GM23248 (cell line): ENCODE measurements around the gene ADGRE2. TPM values are rescaled to one million over a fixed set of nuclear protein-coding genes. Genes with fewer than 3 reads are reported as not detected.

ENCODE experiments used
- DNase-seq: peaks from one replicate; pipeline ENCODE4 v3.0.0-alpha.2; 2015
- H2AFZ ChIP-seq: fragments of 200-600 bp; sonication (generic); 2 replicates; pipeline ENCODE4 v1.6.1; 2016; ENCODE audit warnings: antibody characterized with exemption
- H3F3A ChIP-seq: fragments of 200-600 bp; sonication (generic); 2 replicates; pipeline ENCODE4 v1.6.1; 2016; ENCODE audit warnings: mild to moderate bottlenecking, antibody characterized with exemption, mixed run types; ENCODE audit not compliant: insufficient read depth
- H3K27ac ChIP-seq: fragments of 200-600 bp; sonication (generic); 2 replicates; pipeline ENCODE4 v1.5.1; 2016; ENCODE audit warnings: mild to moderate bottlenecking
- H3K27me3 ChIP-seq: fragments of 200-600 bp; sonication (generic); replicated peaks from 2 replicates; pipeline ENCODE4 v1.6.1; 2016; ENCODE audit warnings: mild to moderate bottlenecking; ENCODE audit not compliant: insufficient read depth
- H3K36me3 ChIP-seq: fragments of 200-600 bp; sonication (generic); 2 replicates; pipeline ENCODE4 v1.6.1; 2016; ENCODE audit warnings: low read depth, mild to moderate bottlenecking
- H3K4me1 ChIP-seq: fragments of 200-600 bp; sonication (generic); 2 replicates; pipeline ENCODE4 v1.6.1; 2016; ENCODE audit warnings: mild to moderate bottlenecking; ENCODE audit not compliant: insufficient read depth
- H3K4me2 ChIP-seq: fragments of 200-600 bp; sonication (generic); one replicate; pipeline ENCODE4 v1.6.1; 2016; ENCODE audit warnings: mild to moderate bottlenecking; ENCODE audit not compliant: unreplicated experiment
- H3K4me3 ChIP-seq: fragments of 200-600 bp; sonication (generic); 2 replicates; pipeline ENCODE4 v1.5.1; 2016; ENCODE audit warnings: mild to moderate bottlenecking
- H3K79me2 ChIP-seq: fragments of 200-600 bp; sonication (generic); 2 replicates; pipeline ENCODE4 v1.6.1; 2016; ENCODE audit warnings: mild to moderate bottlenecking; ENCODE audit not compliant: insufficient read depth
- H3K9ac ChIP-seq: fragments of 200-600 bp; sonication (generic); 2 replicates; pipeline ENCODE4 v1.6.1; 2016; ENCODE audit warnings: mild to moderate bottlenecking
- H3K9me2 ChIP-seq: fragments of 200-600 bp; sonication (generic); 2 replicates; pipeline ENCODE4 v1.6.1; 2016; ENCODE audit warnings: mixed run types, mild to moderate bottlenecking, moderate library complexity; ENCODE audit not compliant: insufficient read depth
- H3K9me3 ChIP-seq: fragments of 200-600 bp; sonication (generic); one replicate; pipeline ENCODE4 v1.6.1; 2017; ENCODE audit warnings: low read depth
- H4K20me1 ChIP-seq: fragments of 200-600 bp; sonication (generic); 2 replicates; pipeline ENCODE4 v1.6.0; 2016; ENCODE audit not compliant: insufficient read depth
- EZH2 ChIP-seq: fragments of 200-600 bp; sonication (generic); IDR thresholded peaks from 2 replicates; pipeline ENCODE4 v1.6.1; 2018; ENCODE audit warnings: antibody characterized with exemption, mild to moderate bottlenecking; ENCODE audit not compliant: insufficient read depth, poor library complexity, severe bottlenecking
- EZH2phosphoT487 ChIP-seq: fragments of 200-600 bp; sonication (generic); IDR thresholded peaks from 2 replicates; pipeline ENCODE4 v1.6.1; 2018; ENCODE audit warnings: antibody characterized with exemption, moderate library complexity, mild to moderate bottlenecking, low read depth; ENCODE audit not compliant: insufficient read depth
- WGBS, 2 experiments: methylation state at CpG; one replicate each; pipeline ENCODE4 v1.1.6; 2015 to 2017; ENCODE audit warnings: low lambda C conversion rate in 2 of 2, low coverage in 1 of 2; ENCODE audit errors: missing lambda C conversion rate in 2 of 2; 5-methylcytosine and 5-hydroxymethylcytosine counted together
- in situ Hi-C: fragments of 300-500 bp; cut with MboI; formaldehyde crosslinking; loops from 2 replicates; pipeline ENCODE4 v1.15.0; 2020
- polyA plus RNA-seq: library from polyadenylated mRNA; unstranded; fragments of >200 nt; fragmentation: Nextera tagmentation; extraction: Ambion mirVana; gene quantifications from 2 replicates; pipeline ENCODE4 v1.2.1, GENCODE V29; 2016
- small RNA-seq: library from RNA; depleted of rRNA; stranded (forward); fragments of <200 nt; gene quantifications from one replicate; pipeline ENCODE3, GENCODE V24; 2014; ENCODE audit warnings: low read depth, low replicate concordance
- total RNA-seq: library from RNA; depleted of rRNA; stranded (reverse); fragments of >200 nt; shearing (Covaris generic); gene quantifications from 2 replicates; pipeline ENCODE4 v1.2.3, GENCODE V29; 2014; rRNA removed

Gene ADGRE2
- total and polyA plus RNA-seq, 2 experiments from 2014 or later, result 0.05 TPM; not detected in 1

- no peak overlapping the region for H3K9ac ChIP-seq
- no peak overlapping the region for H3K4me3 ChIP-seq
- no peaks in the 10 kb centered on the region for H3K36me3 ChIP-seq
- H3K9me3 ChIP-seq, result no peaks in the 10 kb centered on the region
- peaks cover 5% of the 10 kb centered on the region; the same call in 1 of the 2 replicates for H3F3A ChIP-seq
- H3K4me1 ChIP-seq, result peaks cover 8% of the 10 kb centered on the region
- no peak overlapping the region for H3K4me2 ChIP-seq
- no peak for TF ChIP-seq EZH2
- no peak for TF ChIP-seq EZH2phosphoT487
- H3K79me2 ChIP-seq, result peaks cover 14% of the 10 kb centered on the region
- WGBS, 2 experiments, result 18 to 23% methylated on average over 3 of the region's 3 CpGs
- peak; percentile 44 for DNase-seq
- H4K20me1 ChIP-seq, result no peaks in the 10 kb centered on the region
- in situ Hi-C loops, result loop anchor here (5.0 kb wide), 1 partner anchor 114 kb away; the partner anchor contains the start of gene NDUFB7
- H2AFZ ChIP-seq, result no peak overlapping the region
- H3K9me2 ChIP-seq, result no peaks in the 10 kb centered on the region
- H3K27me3 ChIP-seq, result no peaks in the 10 kb centered on the region
- no peak overlapping the region for H3K27ac ChIP-seq
These were observed 91.9 kb downstream of the ADGRE2 start for GRCh38 chr19:14686411-14686810.

DNA sequence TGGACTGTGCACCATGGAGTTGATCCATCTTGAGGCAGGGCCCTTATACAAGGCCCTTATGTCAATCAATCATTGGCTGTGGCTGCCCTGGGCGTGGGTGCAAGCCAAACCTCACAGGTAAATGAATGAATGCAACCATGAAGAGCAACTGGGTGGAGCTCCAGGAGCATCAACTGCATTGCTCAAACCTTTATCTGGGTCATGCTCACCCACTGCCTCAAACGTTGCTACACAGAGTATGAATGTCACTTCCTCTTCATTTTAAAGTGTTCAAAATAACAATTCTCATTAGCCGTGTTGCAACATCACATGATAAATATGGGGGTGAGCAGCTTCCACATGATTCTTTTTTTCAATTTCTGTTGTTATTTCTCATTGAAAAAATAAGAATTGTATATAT is 94.9 kb downstream of the ADGRE2 start:
- TF ChIP-seq EZH2 (no peak), EZH2phosphoT487 (no peak)
- in situ Hi-C loops, result no loop called here
- no peaks in the 10 kb centered on the region for H3K79me2 ChIP-seq
- no peaks in the 10 kb centered on the region for H3K36me3 ChIP-seq
- no peak overlapping the region for H3K4me2 ChIP-seq
- no peaks in the 10 kb centered on the region for H3K4me1 ChIP-seq
- 1 to 2% methylated on average over 3 of the region's 3 CpGs for WGBS, 2 experiments
- no peaks in the 10 kb centered on the region for H3K9me2 ChIP-seq
- no peaks in the 10 kb centered on the region for H4K20me1 ChIP-seq
- no peak overlapping the region for H3K4me3 ChIP-seq
- H3K9me3 ChIP-seq, result no peaks in the 10 kb centered on the region
- H3F3A ChIP-seq, result no peaks in the 10 kb centered on the region
- no peak overlapping the region for H3K27ac ChIP-seq
- no peak overlapping the region for H2AFZ ChIP-seq
- H3K9ac ChIP-seq, result no peak overlapping the region
- DNase-seq, result no peak
- H3K27me3 ChIP-seq, result no peaks in the 10 kb centered on the region

Small RNA genes within 50 kb of the gene (small RNA-seq; reads per million reads assigned to genes)
- gene AC005255.1, result not detected

Other genes with a start within 250 kb of the ADGRE2 start
- 38.8 and 40.1 TPM in 2 replicates for gene TECR, start 249.0 kb downstream of the ADGRE2 start, total RNA-seq
- gene TECR, start 249.0 kb downstream of the ADGRE2 start, polyA plus RNA-seq, result 129 and 132 TPM in 2 replicates
- gene NDUFB7, start 206.5 kb downstream of the ADGRE2 start, total RNA-seq, result 186 and 244 TPM in 2 replicates
- 316 and 336 TPM in 2 replicates for gene NDUFB7, start 206.5 kb downstream of the ADGRE2 start, polyA plus RNA-seq
- gene CLEC17A, start 195.5 kb downstream of the ADGRE2 start, total RNA-seq, result not detected in 2 replicates
- gene CLEC17A, start 195.5 kb downstream of the ADGRE2 start, polyA plus RNA-seq, result not detected in 2 replicates
- not detected in 2 replicates for gene ADGRE3, start 103.7 kb downstream of the ADGRE2 start, total RNA-seq
- not detected in 2 replicates for gene ADGRE3, start 103.7 kb downstream of the ADGRE2 start, polyA plus RNA-seq
- 20.4 and 26.3 TPM in 2 replicates for gene ZNF333, start 88.5 kb downstream of the ADGRE2 start, total RNA-seq
- gene ZNF333, start 88.5 kb downstream of the ADGRE2 start, polyA plus RNA-seq, result 10.2 and 10.4 TPM in 2 replicates
- gene OR7A5, start 56.6 kb upstream of the ADGRE2 start, total RNA-seq, result not detected in 2 replicates
- gene OR7A5, start 56.6 kb upstream of the ADGRE2 start, polyA plus RNA-seq, result not detected in 2 replicates
- gene OR7C1, start 56.6 kb upstream of the ADGRE2 start, total RNA-seq, result not detected in 2 replicates
- not detected in 2 replicates for gene OR7C1, start 56.6 kb upstream of the ADGRE2 start, polyA plus RNA-seq
- gene OR7A10, start 70.4 kb upstream of the ADGRE2 start, total RNA-seq, result not detected in 2 replicates
- gene OR7A10, start 70.4 kb upstream of the ADGRE2 start, polyA plus RNA-seq, result not detected in 2 replicates
- gene OR7A17, start 107.6 kb upstream of the ADGRE2 start, total RNA-seq, result not detected in 2 replicates
- gene OR7A17, start 107.6 kb upstream of the ADGRE2 start, polyA plus RNA-seq, result not detected in 2 replicates
- gene OR7C2, start 162.9 kb upstream of the ADGRE2 start, total RNA-seq, result not detected in 2 replicates
- not detected in 2 replicates for gene OR7C2, start 162.9 kb upstream of the ADGRE2 start, polyA plus RNA-seq
- gene SLC1A6, start 201.3 kb upstream of the ADGRE2 start, total RNA-seq, result not detected in 2 replicates
- gene SLC1A6, start 201.3 kb upstream of the ADGRE2 start, polyA plus RNA-seq, result not detected in 2 replicates